ENCODE measurements around the gene AMH. TPM values are rescaled to one million over a fixed set of nuclear protein-coding genes. Genes with fewer than 3 reads are reported as not detected.

The AMH gene
- total RNA-seq, 2 donors from 2014 or later, result 0.46 to 160 TPM

- H3K4me1 ChIP-seq (replicated peaks), result peaks cover 21% of the 10 kb centered on the region
Observed at GRCh38 chr19:2236064-2236313, 13.1 kb upstream of the AMH start.

DNA sequence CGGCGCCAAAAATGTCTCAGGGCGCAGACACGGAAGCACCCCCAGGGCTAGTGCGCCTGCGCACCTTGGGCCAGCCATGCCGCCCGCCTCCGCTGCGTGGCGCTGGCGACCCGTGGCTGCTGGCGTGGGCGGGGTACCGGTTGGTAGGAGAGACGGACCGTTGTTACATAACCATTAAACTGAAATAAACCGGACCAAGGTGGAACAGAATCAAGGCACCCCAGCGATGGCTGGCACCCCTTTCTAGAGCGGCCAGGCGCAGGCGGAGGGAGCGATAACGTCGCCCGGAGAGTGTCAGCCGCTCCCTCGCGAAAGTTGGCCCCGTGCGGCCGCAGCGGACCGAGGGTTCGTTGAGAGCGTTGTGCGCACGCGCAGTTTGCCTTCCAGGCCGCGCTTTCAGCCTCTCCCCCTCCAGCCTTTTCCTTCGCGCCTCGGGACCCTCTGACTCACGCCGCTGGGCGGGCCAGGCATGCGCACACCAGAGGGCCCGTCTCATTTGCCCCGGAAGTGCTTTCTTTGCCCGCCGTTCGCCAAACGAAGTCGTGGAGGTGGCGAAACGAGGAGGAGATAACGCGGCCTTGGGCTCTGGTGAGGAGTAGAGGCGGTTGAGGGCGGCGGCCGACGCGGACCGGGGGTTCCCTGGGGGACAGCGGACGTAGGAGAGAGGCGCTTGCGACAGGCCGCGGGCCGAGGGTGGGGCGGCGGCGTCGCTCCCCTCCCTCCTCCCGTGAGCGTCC lies 12.6 kb upstream of the AMH start, which contains the start of the genes PLEKHJ1 and SF3A2:
TSS of gene PLEKHJ1 (minus strand) at position 16 of the 737 bp plus-strand sequence. CDS start 81 bp downstream, outside the sequence.
TSS of gene SF3A2 (plus strand) at position 511 of the 737 bp plus-strand sequence. CDS start 6,595 bp downstream, outside the sequence.
- intact Hi-C loops (cut with DNase I), result loop anchor here (2.0 to 10.0 kb wide), 5 partner anchors 36 to 156 kb away; partner anchors contain the start of genes AP3D1, LSM7 and SPPL2B

More at GRCh38 chr19:2236064-2236313, 13.1 kb upstream of the AMH start:
- under 1% methylated on average over 28 of the region's 28 CpGs for WGBS
- H3K36me3 ChIP-seq, result no peaks in the 10 kb centered on the region
- peak overlapping the region; percentile 81 to 95 for H3K4me3 ChIP-seq
- TF ChIP-seq POLR2AphosphoS5 (IDR thresholded peaks at IDR 0.05) (no peak), CTCF (IDR thresholded peaks at IDR 0.05) (no peak), POLR2A (IDR thresholded peaks at IDR 0.05) (no peak)
- intact Hi-C loops (cut with DNase I), result loop anchor here (2.0 to 10.0 kb wide), 5 partner anchors 37 to 156 kb away; partner anchors contain the start of genes AP3D1, LSM7 and SPPL2B
- H3K27me3 ChIP-seq (replicated peaks; ENCODE audit: insufficient read depth), result no peaks in the 10 kb centered on the region
- peak overlapping the region; percentile 97 to 98 for H3K27ac ChIP-seq
- DNase-seq (ENCODE audit: low spot score), result no peak
- H3K9me3 ChIP-seq, result no peaks in the 10 kb centered on the region

DNA sequence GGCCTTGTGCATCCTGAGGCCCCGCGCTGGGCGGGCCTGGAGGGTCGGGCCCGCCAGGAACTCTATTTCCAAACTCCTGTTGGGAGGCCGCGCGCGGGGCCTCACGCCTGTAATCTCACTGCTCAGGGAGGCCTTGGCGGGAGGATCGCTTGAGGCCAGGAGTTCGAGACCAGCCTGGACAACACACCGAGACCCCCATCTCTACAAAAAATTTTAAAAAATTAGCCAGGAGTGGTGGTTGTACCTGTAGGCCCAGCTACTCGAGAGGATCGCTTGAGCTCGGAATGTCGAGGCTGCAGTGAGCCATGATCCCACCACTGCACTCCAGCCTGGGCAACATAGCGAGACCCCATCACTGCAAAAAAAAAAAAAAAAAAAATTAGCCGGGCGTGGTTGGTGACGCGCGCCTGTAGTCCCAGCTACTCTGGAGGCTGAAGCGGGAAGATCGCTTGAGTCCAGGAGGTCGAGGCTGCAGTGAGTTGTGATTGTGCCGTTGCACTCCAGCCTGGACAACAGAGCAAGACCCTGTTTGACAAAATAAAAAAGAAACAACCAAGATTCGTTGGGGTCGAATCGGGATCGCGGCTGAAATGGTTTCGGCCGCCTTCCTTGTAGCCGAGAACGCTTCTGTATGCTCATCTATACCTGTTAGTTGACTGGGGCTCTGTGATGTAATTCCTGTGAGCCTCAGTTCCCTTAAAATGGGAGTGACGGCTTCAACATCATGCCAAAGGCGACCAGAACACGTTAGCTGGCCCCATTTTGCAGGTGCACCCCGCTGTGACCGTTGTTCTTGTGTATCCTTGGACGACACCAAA lies 11.9 kb upstream of the AMH start:
- H3K4me3 ChIP-seq, result peak overlapping the region; percentile 81 to 95
- TF ChIP-seq POLR2AphosphoS5 (IDR thresholded peaks at IDR 0.05) (no peak), CTCF (IDR thresholded peaks at IDR 0.05) (no peak), POLR2A (IDR thresholded peaks at IDR 0.05) (no peak)
- H3K36me3 ChIP-seq, result no peaks in the 10 kb centered on the region
- H3K9me3 ChIP-seq, result no peaks in the 10 kb centered on the region
- H3K27me3 ChIP-seq (replicated peaks; ENCODE audit: insufficient read depth), result no peaks in the 10 kb centered on the region
- no peak for DNase-seq (ENCODE audit: low spot score)
- 40% methylated on average over 43 of the region's 43 CpGs for WGBS
- intact Hi-C loops (cut with DNase I), result loop anchor here (2.0 to 10.0 kb wide), 5 partner anchors 36 to 155 kb away; partner anchors contain the start of genes AP3D1, LSM7 and SPPL2B
- peaks cover 29% of the 10 kb centered on the region for H3K4me1 ChIP-seq (replicated peaks)
- peak overlapping the region; percentile 97 to 98 for H3K27ac ChIP-seq

More for the DNA sequence above, 12.6 kb upstream of the AMH start, which contains the start of the genes PLEKHJ1 and SF3A2:
- Histone ChIP-seq H3K36me3 (no peaks in the 10 kb centered on the region), H3K27ac (peak within 1 kb of the TSS; percentile 97 to 98), H3K4me3 (peak within 1 kb of the TSS; percentile 81 to 95), H3K27me3 (replicated peaks; ENCODE audit: insufficient read depth) (no peaks in the 10 kb centered on the region), H3K4me1 (replicated peaks) (peaks cover 26% of the 10 kb centered on the region), H3K9me3 (no peaks in the 10 kb centered on the region)
- TF ChIP-seq CTCF (IDR thresholded peaks at IDR 0.05), result peak; percentile 99 to 100 (median 100)
- TF ChIP-seq POLR2AphosphoS5 (IDR thresholded peaks at IDR 0.05), result peak; percentile 95
- peak; percentile 64 for TF ChIP-seq POLR2A (IDR thresholded peaks at IDR 0.05)
- peak; percentile 91 for DNase-seq (ENCODE audit: low spot score)
- under 1% methylated on average over 78 of the region's 80 CpGs for WGBS

DNA sequence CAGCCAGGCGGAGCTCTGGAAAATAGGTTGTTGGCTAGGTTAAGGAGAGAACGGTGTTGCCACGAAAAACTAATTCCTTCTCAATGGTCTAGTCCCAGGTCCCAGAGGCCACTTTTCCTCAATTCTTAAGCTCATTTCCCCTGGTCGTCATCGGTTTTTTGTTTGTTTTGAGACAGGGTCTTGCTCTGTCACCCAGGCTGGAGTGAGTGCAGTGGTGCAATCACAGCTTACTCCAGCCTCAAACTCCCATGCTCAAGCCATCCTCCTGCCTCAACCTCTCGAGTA lies 11.3 kb upstream of the AMH start:
- Histone ChIP-seq H3K36me3 (no peaks in the 10 kb centered on the region), H3K4me1 (replicated peaks) (peaks cover 29% of the 10 kb centered on the region), H3K27me3 (replicated peaks; ENCODE audit: insufficient read depth) (no peaks in the 10 kb centered on the region), H3K4me3 (peak overlapping the region in 1 of 2 donors; percentile 95), H3K9me3 (no peaks in the 10 kb centered on the region), H3K27ac (no peak overlapping the region)
- 71% methylated on average over 6 of the region's 6 CpGs for WGBS
- intact Hi-C loops (cut with DNase I), result loop anchor here (2.0 to 10.0 kb wide), 5 partner anchors 35 to 154 kb away; partner anchors contain the start of genes AP3D1, LSM7 and SPPL2B
- TF ChIP-seq CTCF (IDR thresholded peaks at IDR 0.05) (no peak), POLR2AphosphoS5 (IDR thresholded peaks at IDR 0.05) (no peak), POLR2A (IDR thresholded peaks at IDR 0.05) (no peak)
- DNase-seq (ENCODE audit: low spot score), result no peak
